ENCODE results near the gene XIAP.

GRCh38 chrX:123918106-123918721, 58.4 kb downstream of the XIAP start:
- TF ChIP-seq CTCF (conservative IDR thresholded peaks at IDR 0.05; ENCODE audit: low read length) (no peak), EZH2phosphoT487 (IDR thresholded peaks at IDR 0.05; ENCODE audit: borderline replicate concordance) (no peak)

All from Loucy (cell line).